Pancreas (tissue), 10 donors: ENCODE data around the gene RBM6. TPM values are rescaled to one million over a fixed set of nuclear protein-coding genes. Genes with fewer than 3 reads are reported as not detected.

Experiments
- ATAC-seq, 4 donors: fragments of 200-7000 bp; cut with Tn5 transposase; one replicate each; pipeline versions ENCODE4 v1.8.0 to v1.9.1; 2020; ENCODE audit warnings: mild to moderate bottlenecking in 4 of 4, moderate library complexity in 4 of 4
- DNase-seq, 6 donors: peaks; one replicate each; pipeline ENCODE4 v3.0.0-alpha.2; 2020
- FAIRE-seq: peaks from 2 replicates; lab custom pipeline; 2012; peaks lifted over from hg19 to GRCh38; lab: Jason Lieb, UNC
- H3K27ac ChIP-seq, 4 donors: fragments of 200-600 bp; sonication (generic); 1 replicate in 3 of 4; 2 replicates in 1 of 4; pipeline versions ENCODE4 v1.5.0 to v1.8.0; 2020
- H3K27me3 ChIP-seq, 4 donors: fragments of 200-600 bp; one replicate each; pipeline ENCODE4 v1.8.0; 2021
- H3K36me3 ChIP-seq, 3 donors: fragments of 200-600 bp; sonication (generic) in 1 of 3; one replicate each; pipeline versions ENCODE4 v1.5.0 to v1.8.0; 2020 to 2021
- H3K4me1 ChIP-seq, 3 donors: fragments of 200-600 bp; one replicate each; pipeline ENCODE4 v1.8.0; 2021
- H3K4me3 ChIP-seq, 4 donors: fragments of 200-600 bp; sonication (generic) in 2 of 4; one replicate each; pipeline versions ENCODE4 v1.5.0 to v1.8.0; 2020 to 2021
- H3K9me3 ChIP-seq, 4 donors: fragments of 200-600 bp; one replicate each; pipeline ENCODE4 v1.8.0; 2021
- CTCF ChIP-seq, 4 donors: fragments of 200-600 bp; sonication (generic) in 3 of 4; IDR thresholded peaks; one replicate each; pipeline versions ENCODE4 v1.5.0 to v1.8.0; 2021; ENCODE audit warnings: antibody characterized with exemption in 4 of 4
- WGBS, 2 donors: extraction: QIAGEN DNeasy Blood & Tissue Kit; methylation state at CpG; one replicate each; pipeline ENCODE4 v1.1.7; 2013; 5-methylcytosine and 5-hydroxymethylcytosine counted together
- intact Hi-C, 3 donors: fragments of 100-400 bp; cut with DNase I; formaldehyde crosslinking; loops; one replicate each; pipeline versions ENCODE4 v1.11.1 to v1.14.2; 2022
- polyA plus RNA-seq, 2 donors: library from polyadenylated mRNA; stranded (reverse); fragments of 200-250 nt; gene quantifications; one replicate each; pipeline ENCODE4 v1.2.3, GENCODE V29; 2013
- total RNA-seq, 6 donors: library from RNA; stranded (reverse); fragmentation: NEBNext Ultra II Directional in 4 of 6; extraction: Animal tissue kit (Norgen Biotek cat#: 25700) in 4 of 6; gene quantifications; one replicate each; pipeline versions ENCODE4 v1.2.1 to v1.2.4, GENCODE V29; 2021 to 2023
- donor health status: healthy with polysubstance abuse.
- donor health status: DM: no; HTN: no; CAD: no; lungs with moderate emphysema.
- donor health status: DM: no; HTN: no; CAD: no.
- donor health status: control.
- donor health status: control.
- donor health status: Bipolar disorder and iron deficiency.
- donor health status: DM: yes; HTN: yes; CAD: no.
- donor health status: DM: no; HTN: no; CAD: no.
- donor health status: DM: no; HTN: no; CAD: no.
- donor health status: DM: yes; HTN: yes; CAD: no.

RBM6 gene
- total and polyA plus RNA-seq, 8 donors = 24.9 to 249 (median 43.9) TPM

DNA sequence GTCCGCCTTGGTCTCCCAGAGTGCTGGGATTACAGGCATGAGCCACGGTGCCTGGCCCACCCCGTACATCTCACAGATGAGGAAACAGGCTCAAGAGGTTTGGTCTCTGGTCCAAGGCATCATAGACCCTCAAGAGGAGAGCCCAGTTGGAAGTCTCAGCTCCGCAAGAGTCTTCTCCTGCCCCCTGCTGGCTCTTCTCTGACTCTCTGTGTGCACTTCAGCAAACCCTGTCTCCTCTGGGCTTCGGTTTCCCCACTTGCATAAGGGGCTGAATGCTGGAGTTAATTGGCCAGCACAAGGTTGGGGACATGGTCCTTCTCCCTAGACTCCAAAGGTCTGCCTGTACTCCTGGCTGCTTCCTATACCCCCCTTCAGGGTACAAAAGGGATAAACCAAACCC is 40.1 kb upstream of the RBM6 start:
- Histone ChIP-seq H3K4me1 (peaks cover 11 to 23% (median 17%) of the 10 kb centered on the region in 3 donors), H3K4me3 (no peak overlapping the region), H3K9me3 (no peaks in the 10 kb centered on the region), H3K27ac (peak overlapping the region; percentile 19 to 92 (median 81)), H3K36me3 (no peaks in the 10 kb centered on the region), H3K27me3 (no peaks in the 10 kb centered on the region)
- intact Hi-C loops = no loop called here
- FAIRE-seq = no peak
- WGBS, 2 donors = 87 to 95% methylated on average over 5 of the region's 5 CpGs
- no peak for ATAC-seq
- TF ChIP-seq CTCF (IDR thresholded peaks at IDR 0.05) = no peak
- no peak for DNase-seq

GRCh38 chr3:49900491-49901153 is 39.3 kb upstream of the RBM6 start:
- no peaks in the 10 kb centered on the region for H3K27me3 ChIP-seq
- 27 to 32% methylated on average over 8 of the region's 8 CpGs for WGBS, 2 donors
- intact Hi-C loops = no loop called here
- peak; percentile 81 to 88 (median 83) for ATAC-seq
- no peaks in the 10 kb centered on the region for H3K9me3 ChIP-seq
- H3K4me3 ChIP-seq = no peak overlapping the region
- H3K36me3 ChIP-seq = no peaks in the 10 kb centered on the region
- H3K4me1 ChIP-seq = peaks cover 11 to 23% (median 18%) of the 10 kb centered on the region in 3 donors
- DNase-seq = peak; percentile 84 to 95 (median 90)
- TF ChIP-seq CTCF (IDR thresholded peaks at IDR 0.05) = no peak
- peak overlapping the region; percentile 19 to 92 (median 81) for H3K27ac ChIP-seq
- no peak for FAIRE-seq

GRCh38 chr3:49901366-49902339 is 38.3 kb upstream of the RBM6 start:
- WGBS, 2 donors = 69 to 71% methylated on average over 11 of the region's 11 CpGs
- no peak for TF ChIP-seq CTCF (IDR thresholded peaks at IDR 0.05)
- H3K27me3 ChIP-seq = no peaks in the 10 kb centered on the region
- H3K9me3 ChIP-seq = no peaks in the 10 kb centered on the region
- H3K27ac ChIP-seq = peak overlapping the region; percentile 19 to 92 (median 81)
- no peak overlapping the region for H3K4me3 ChIP-seq
- intact Hi-C loops = no loop called here
- H3K36me3 ChIP-seq = no peaks in the 10 kb centered on the region
- ATAC-seq (no peak), DNase-seq (no peak), FAIRE-seq (no peak)
- peaks cover 11 to 28% (median 23%) of the 10 kb centered on the region in 3 donors for H3K4me1 ChIP-seq

DNA sequence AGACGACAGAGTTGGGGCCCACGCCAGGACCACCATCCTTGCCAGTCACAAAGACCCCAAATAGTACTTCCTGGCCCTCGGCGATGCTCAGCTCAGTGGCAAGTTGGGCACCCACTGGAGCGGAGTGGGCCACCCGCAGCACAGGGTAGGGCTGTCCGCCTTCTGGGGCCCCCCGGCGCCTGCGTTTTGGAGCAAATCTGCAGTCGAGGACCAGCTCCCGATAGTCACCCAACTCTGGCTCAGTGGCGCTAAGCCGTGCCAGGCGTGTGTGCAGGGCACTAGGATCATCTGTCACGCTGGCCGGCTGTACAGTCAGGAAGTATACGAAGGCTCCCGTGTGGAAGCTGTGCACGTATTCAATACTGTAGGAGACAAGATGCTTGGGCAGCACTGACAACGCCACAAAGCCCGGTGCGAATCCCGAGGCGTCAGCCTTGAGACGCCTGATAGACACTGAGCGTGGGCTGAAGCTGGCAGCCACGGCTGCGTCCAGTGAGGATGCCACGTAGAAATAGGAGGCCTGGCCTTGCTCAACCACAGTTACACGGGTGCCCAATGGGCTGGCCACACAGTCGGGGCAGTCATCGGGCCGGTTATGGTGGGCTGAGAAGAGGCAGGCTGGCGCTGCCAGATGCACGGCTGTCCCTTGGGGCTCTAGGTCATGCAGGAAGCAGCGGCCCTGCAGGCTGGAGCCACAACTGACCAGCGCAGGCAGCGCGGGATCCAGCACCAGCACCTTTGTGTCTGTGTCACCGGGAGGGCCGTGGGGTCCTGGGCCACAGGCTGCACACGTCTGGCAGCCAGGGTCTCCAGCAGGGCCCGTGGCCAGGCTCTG is 37.2 kb upstream of the RBM6 start:
- H3K9me3 ChIP-seq = no peaks in the 10 kb centered on the region
- intact Hi-C loops = no loop called here
- peak overlapping the region in 1 of 4 donors; percentile 66 for H3K27ac ChIP-seq
- H3K4me1 ChIP-seq = peaks cover 11 to 28% (median 23%) of the 10 kb centered on the region in 3 donors
- TF ChIP-seq CTCF (IDR thresholded peaks at IDR 0.05) = no peak
- H3K4me3 ChIP-seq = peak overlapping the region in 1 of 4 donors; percentile 43
- H3K27me3 ChIP-seq = no peaks in the 10 kb centered on the region
- H3K36me3 ChIP-seq = no peaks in the 10 kb centered on the region
- FAIRE-seq (no peak), DNase-seq (peak in 2 of 6 donors; percentile 29 to 57), ATAC-seq (no peak)
- 92 to 95% methylated on average over 44 of the region's 44 CpGs for WGBS, 2 donors
